Liver (tissue), 9 donors: ENCODE results near the gene SLC35E1. TPM values are rescaled to one million over a fixed set of nuclear protein-coding genes. Genes with fewer than 3 reads are reported as not detected.

ENCODE experiments used
- DNase-seq: peaks from one replicate; pipeline ENCODE4 v3.0.0-alpha.2; 2017; ENCODE audit warnings: low spot score
- H3K27ac ChIP-seq, 2 donors: one replicate each; pipeline ENCODE4 v1.7.0; 2013; ENCODE audit warnings: inconsistent platforms in 2 of 2, low read length in 2 of 2, control low read depth in 1 of 2, low read depth in 1 of 2, mild to moderate bottlenecking in 1 of 2
- H3K27me3 ChIP-seq, 4 donors: one replicate each; pipeline versions ENCODE4 v1.6.1 to v1.7.0; 2013; ENCODE audit warnings: low read length in 3 of 4, inconsistent platforms in 1 of 4, mild to moderate bottlenecking in 1 of 4, moderate library complexity in 1 of 4; ENCODE audit not compliant: control insufficient read depth in 4 of 4, insufficient read depth in 4 of 4
- H3K36me3 ChIP-seq, 4 donors: one replicate each; pipeline versions ENCODE4 v1.6.1 to v1.7.0; 2013; ENCODE audit warnings: low read length in 3 of 4, mild to moderate bottlenecking in 3 of 4, low read depth in 1 of 4, moderate library complexity in 1 of 4; ENCODE audit not compliant: control insufficient read depth in 4 of 4, insufficient read depth in 3 of 4
- H3K4me1 ChIP-seq, 4 donors: one replicate each; pipeline versions ENCODE4 v1.6.1 to v1.7.0; 2013; ENCODE audit warnings: low read length in 3 of 4, mild to moderate bottlenecking in 3 of 4, moderate library complexity in 1 of 4; ENCODE audit not compliant: control insufficient read depth in 4 of 4, insufficient read depth in 4 of 4
- H3K4me3 ChIP-seq, 3 donors: one replicate each; pipeline versions ENCODE4 v1.6.1 to v1.7.0; 2013; ENCODE audit warnings: low read length in 3 of 3, control low read depth in 1 of 3, low read depth in 1 of 3, mild to moderate bottlenecking in 1 of 3
- H3K9ac ChIP-seq, 2 donors: one replicate each; pipeline ENCODE4 v1.7.0; 2013; ENCODE audit warnings: low read length in 2 of 2, mild to moderate bottlenecking in 2 of 2, moderate library complexity in 2 of 2, control low read depth in 1 of 2, low read depth in 1 of 2
- H3K9me3 ChIP-seq, 4 donors: one replicate each; pipeline versions ENCODE4 v1.6.1 to v1.7.0; 2013; ENCODE audit warnings: low read length in 3 of 4; ENCODE audit not compliant: control insufficient read depth in 4 of 4
- EGR1 ChIP-seq, 2 donors: IDR thresholded peaks; 2 replicates each; pipeline ENCODE4 v1.6.1; 2016 to 2018; ENCODE audit warnings: antibody characterized with exemption in 2 of 2, low read depth in 2 of 2
- FOXA1 ChIP-seq: IDR thresholded peaks from 2 replicates; pipeline ENCODE4 v1.6.1; 2016; ENCODE audit warnings: antibody characterized with exemption
- FOXA2 ChIP-seq: IDR thresholded peaks from 2 replicates; pipeline ENCODE4 v1.6.1; 2016; ENCODE audit warnings: antibody characterized with exemption
- GABPA ChIP-seq, 2 donors: IDR thresholded peaks in 1 of 2; conservative IDR thresholded peaks in 1 of 2; 2 replicates each; pipeline ENCODE4 v1.6.1; 2016; ENCODE audit warnings: antibody characterized with exemption in 2 of 2, mild to moderate bottlenecking in 1 of 2, moderate library complexity in 1 of 2
- HNF4A ChIP-seq, 2 donors: conservative IDR thresholded peaks; 2 replicates each; pipeline ENCODE4 v1.6.1; 2016; ENCODE audit warnings: antibody characterized with exemption in 2 of 2, mild to moderate bottlenecking in 2 of 2
- HNF4G ChIP-seq: IDR thresholded peaks from 2 replicates; pipeline ENCODE4 v1.6.1; 2016; ENCODE audit warnings: antibody characterized with exemption
- JUND ChIP-seq, 2 donors: IDR thresholded peaks; 2 replicates each; pipeline ENCODE4 v1.6.1; 2016; ENCODE audit warnings: antibody characterized with exemption in 2 of 2
- NR2F2 ChIP-seq: IDR thresholded peaks from 2 replicates; pipeline ENCODE4 v1.6.1; 2016; ENCODE audit warnings: antibody characterized with exemption
- RAD21 ChIP-seq, 2 donors: IDR thresholded peaks; 2 replicates each; pipeline ENCODE4 v1.6.1; 2016; ENCODE audit warnings: antibody characterized with exemption in 2 of 2, mild to moderate bottlenecking in 2 of 2
- RXRA ChIP-seq, 2 donors: IDR thresholded peaks; 2 replicates each; pipeline ENCODE4 v1.6.1; 2017 to 2018; ENCODE audit warnings: antibody characterized with exemption in 2 of 2, mild to moderate bottlenecking in 1 of 2
- SP1 ChIP-seq: IDR thresholded peaks from 2 replicates; pipeline ENCODE4 v1.6.1; 2018; ENCODE audit warnings: antibody characterized with exemption, mild to moderate bottlenecking
- TAF1 ChIP-seq: conservative IDR thresholded peaks from 2 replicates; pipeline ENCODE4 v1.6.1; 2016; ENCODE audit warnings: antibody characterized with exemption, mild to moderate bottlenecking
- YY1 ChIP-seq: IDR thresholded peaks from 2 replicates; pipeline ENCODE4 v1.6.1; 2016; ENCODE audit warnings: antibody characterized with exemption, mild to moderate bottlenecking
- WGBS: extraction: QIAGEN DNeasy Blood & Tissue Kit; methylation state at CpG from one replicate; pipeline ENCODE4 v1.1.7; 2013; 5-methylcytosine and 5-hydroxymethylcytosine counted together
- polyA plus RNA-seq, 2 donors: library from polyadenylated mRNA; stranded (reverse) in 1 of 2; unstranded in 1 of 2; fragments of 200-250 nt in 1 of 2; fragments of >200 nt in 1 of 2; fragmentation: Nextera tagmentation in 1 of 2; extraction: Ambion mirVana in 1 of 2; gene quantifications; one replicate each; pipeline versions ENCODE4 v1.2.1 to v1.2.3, GENCODE V29; 2013 to 2015
- total RNA-seq, 2 donors: library from RNA; depleted of rRNA; stranded (reverse); fragments of >200 nt; gene quantifications; one replicate each; pipeline ENCODE4 v1.2.3, GENCODE V29; 2014
- TF ChIP-seq, protein P1 (sequence below): IDR thresholded peaks from 2 replicates; pipeline ENCODE4 v1.6.1; 2016; ENCODE audit warnings: antibody characterized with exemption
- TF ChIP-seq, protein P2 (sequence below): IDR thresholded peaks from 2 replicates; pipeline ENCODE4 v1.6.1; 2016; ENCODE audit warnings: antibody characterized with exemption
- TF ChIP-seq, protein P3 (sequence below): IDR thresholded peaks from 2 replicates; pipeline ENCODE4 v1.6.1; 2016; ENCODE audit warnings: antibody characterized with exemption
- TF ChIP-seq, protein P4 (sequence below): IDR thresholded peaks from 2 replicates; pipeline ENCODE4 v1.6.1; 2016; ENCODE audit warnings: antibody characterized with exemption, mild to moderate bottlenecking
- TF ChIP-seq, protein P5 (sequence below): fragments of 150-350 bp; IDR thresholded peaks from 2 replicates; pipeline ENCODE4 v1.5.1; 2017; ENCODE audit warnings: improper control_type of control experiment, low read depth, low read length; ENCODE audit not compliant: missing input control
- donor health status: healthy.
- donor health status: healthy.
- donor health status: healthy.
- donor health status: healthy.
- donor health status: healthy.

Gene SLC35E1
- total and polyA plus RNA-seq, 4 donors = 11.2 to 20.5 (median 12.1) TPM

DNA sequence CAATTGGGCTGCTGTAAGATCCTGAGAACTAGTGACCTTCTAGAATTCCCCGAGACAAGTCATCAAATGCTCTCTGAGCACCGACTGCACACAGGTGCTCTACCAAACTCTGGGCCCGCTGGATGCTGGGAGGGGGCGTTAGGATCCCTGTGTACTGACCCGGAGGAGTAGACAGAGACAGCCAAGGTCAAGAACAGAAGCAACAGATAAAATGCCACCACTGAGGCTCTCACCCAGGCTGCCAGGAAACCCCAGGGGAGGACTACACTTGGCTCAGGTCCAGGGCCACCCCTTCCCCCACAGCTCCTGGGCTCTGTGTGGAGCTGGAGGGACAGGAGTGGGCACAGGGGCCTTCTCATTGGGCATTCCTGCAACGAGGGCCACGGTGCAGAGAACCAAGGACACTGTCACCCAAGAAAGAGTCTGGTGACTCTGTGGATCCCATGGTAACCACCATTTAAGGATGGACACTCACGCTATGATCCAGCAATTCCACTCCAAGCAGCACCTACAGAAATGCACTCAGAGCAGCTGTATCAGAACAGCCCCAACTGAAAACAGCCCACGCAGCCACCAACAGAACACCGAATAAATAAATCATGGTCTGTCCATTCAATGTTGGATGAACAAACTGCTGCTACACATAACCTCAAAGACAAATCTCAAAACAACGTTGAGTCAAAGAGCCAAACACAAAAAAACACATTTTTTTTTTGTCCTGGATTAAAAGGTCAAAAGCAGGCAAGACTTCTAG is 16.8 kb upstream of the SLC35E1 start (continued):
- TF ChIP-seq, protein P1, sequence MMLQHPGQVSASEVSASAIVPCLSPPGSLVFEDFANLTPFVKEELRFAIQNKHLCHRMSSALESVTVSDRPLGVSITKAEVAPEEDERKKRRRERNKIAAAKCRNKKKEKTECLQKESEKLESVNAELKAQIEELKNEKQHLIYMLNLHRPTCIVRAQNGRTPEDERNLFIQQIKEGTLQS = no peak
- TF ChIP-seq YY1 = no peak
- TF ChIP-seq, protein P2, sequence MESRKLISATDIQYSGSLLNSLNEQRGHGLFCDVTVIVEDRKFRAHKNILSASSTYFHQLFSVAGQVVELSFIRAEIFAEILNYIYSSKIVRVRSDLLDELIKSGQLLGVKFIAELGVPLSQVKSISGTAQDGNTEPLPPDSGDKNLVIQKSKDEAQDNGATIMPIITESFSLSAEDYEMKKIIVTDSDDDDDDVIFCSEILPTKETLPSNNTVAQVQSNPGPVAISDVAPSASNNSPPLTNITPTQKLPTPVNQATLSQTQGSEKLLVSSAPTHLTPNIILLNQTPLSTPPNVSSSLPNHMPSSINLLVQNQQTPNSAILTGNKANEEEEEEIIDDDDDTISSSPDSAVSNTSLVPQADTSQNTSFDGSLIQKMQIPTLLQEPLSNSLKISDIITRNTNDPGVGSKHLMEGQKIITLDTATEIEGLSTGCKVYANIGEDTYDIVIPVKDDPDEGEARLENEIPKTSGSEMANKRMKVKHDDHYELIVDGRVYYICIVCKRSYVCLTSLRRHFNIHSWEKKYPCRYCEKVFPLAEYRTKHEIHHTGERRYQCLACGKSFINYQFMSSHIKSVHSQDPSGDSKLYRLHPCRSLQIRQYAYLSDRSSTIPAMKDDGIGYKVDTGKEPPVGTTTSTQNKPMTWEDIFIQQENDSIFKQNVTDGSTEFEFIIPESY = no peak
- TF ChIP-seq, protein P3, sequence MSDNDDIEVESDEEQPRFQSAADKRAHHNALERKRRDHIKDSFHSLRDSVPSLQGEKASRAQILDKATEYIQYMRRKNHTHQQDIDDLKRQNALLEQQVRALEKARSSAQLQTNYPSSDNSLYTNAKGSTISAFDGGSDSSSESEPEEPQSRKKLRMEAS = no peak

DNA sequence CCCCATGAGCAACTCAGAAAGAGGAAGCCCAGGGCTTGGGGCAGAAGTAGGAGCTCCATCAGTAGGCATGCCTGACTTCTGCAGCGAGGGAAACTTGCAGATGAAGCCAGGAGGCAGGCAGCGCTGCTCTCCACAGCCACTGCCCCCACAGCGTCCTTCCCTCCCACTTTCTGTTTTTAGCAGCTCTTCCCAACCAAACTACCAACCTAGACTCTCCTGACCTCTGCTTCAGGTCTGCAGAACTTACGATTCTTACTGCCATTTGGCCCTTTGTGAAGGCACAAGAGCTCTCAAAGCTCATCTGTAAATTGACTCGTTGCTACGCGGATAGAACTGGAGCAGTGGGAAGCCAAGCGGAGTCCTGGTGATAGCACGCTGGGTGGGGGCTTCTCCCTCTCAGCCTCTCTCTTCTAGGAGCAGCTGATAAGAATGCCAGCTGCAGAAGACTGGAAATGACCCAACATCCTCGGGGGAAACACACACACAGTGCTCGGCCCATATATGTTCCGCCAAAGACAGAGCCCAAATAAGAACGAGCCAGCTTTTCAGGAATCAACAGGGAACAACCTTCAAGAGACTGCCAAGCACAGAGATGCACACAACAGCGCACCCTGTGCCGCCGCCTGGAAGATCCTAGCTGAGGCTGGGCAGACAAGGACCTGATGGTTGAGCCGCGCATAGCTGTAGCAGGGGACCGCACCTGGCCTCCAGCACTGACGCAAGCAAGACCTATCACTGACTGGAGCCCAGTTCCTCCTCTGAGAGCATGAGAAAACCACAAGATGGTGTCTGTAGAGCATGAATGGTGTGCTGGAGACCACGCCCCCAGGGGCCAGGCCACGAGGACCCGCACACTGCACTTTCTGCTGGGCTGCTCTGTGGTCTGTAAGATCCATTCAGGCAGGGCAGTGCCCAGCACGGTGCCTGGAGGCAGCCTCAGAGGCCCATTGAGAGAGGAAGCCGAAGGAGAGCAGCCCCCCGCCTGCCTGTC is 15.9 kb upstream of the SLC35E1 start:
- Histone ChIP-seq H3K4me1 (peaks cover 8 to 52% (median 27%) of the 10 kb centered on the region in 4 donors), H3K27me3 (no peaks in the 10 kb centered on the region), H3K9ac (no peak overlapping the region), H3K4me3 (no peak overlapping the region), H3K9me3 (no peaks in the 10 kb centered on the region), H3K36me3 (no peaks in the 10 kb centered on the region), H3K27ac (peak overlapping the region in 1 of 2 donors; percentile 2)
- 65% methylated on average over 26 of the region's 26 CpGs for WGBS
- TF ChIP-seq HNF4G (no peak), HNF4A (conservative IDR thresholded peaks at IDR 0.05) (no peak), GABPA (IDR thresholded peaks at IDR 0.05 in 1 of 2, conservative IDR thresholded peaks at IDR 0.05 in 1 of 2) (no peak), RXRA (IDR thresholded peaks at IDR 0.05) (no peak), FOXA1 (no peak), JUND (IDR thresholded peaks at IDR 0.05) (no peak), NR2F2 (no peak), YY1 (no peak), SP1 (no peak), FOXA2 (no peak), TAF1 (no peak), RAD21 (IDR thresholded peaks at IDR 0.05) (no peak), EGR1 (IDR thresholded peaks at IDR 0.05; ENCODE audit: low read depth in 2 of 2) (no peak)
- TF ChIP-seq, protein P4, sequence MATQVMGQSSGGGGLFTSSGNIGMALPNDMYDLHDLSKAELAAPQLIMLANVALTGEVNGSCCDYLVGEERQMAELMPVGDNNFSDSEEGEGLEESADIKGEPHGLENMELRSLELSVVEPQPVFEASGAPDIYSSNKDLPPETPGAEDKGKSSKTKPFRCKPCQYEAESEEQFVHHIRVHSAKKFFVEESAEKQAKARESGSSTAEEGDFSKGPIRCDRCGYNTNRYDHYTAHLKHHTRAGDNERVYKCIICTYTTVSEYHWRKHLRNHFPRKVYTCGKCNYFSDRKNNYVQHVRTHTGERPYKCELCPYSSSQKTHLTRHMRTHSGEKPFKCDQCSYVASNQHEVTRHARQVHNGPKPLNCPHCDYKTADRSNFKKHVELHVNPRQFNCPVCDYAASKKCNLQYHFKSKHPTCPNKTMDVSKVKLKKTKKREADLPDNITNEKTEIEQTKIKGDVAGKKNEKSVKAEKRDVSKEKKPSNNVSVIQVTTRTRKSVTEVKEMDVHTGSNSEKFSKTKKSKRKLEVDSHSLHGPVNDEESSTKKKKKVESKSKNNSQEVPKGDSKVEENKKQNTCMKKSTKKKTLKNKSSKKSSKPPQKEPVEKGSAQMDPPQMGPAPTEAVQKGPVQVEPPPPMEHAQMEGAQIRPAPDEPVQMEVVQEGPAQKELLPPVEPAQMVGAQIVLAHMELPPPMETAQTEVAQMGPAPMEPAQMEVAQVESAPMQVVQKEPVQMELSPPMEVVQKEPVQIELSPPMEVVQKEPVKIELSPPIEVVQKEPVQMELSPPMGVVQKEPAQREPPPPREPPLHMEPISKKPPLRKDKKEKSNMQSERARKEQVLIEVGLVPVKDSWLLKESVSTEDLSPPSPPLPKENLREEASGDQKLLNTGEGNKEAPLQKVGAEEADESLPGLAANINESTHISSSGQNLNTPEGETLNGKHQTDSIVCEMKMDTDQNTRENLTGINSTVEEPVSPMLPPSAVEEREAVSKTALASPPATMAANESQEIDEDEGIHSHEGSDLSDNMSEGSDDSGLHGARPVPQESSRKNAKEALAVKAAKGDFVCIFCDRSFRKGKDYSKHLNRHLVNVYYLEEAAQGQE = no peak
- TF ChIP-seq, protein P1 = no peak
- TF ChIP-seq, protein P3 = no peak
- TF ChIP-seq, protein P2 = no peak
- TF ChIP-seq, protein P5, sequence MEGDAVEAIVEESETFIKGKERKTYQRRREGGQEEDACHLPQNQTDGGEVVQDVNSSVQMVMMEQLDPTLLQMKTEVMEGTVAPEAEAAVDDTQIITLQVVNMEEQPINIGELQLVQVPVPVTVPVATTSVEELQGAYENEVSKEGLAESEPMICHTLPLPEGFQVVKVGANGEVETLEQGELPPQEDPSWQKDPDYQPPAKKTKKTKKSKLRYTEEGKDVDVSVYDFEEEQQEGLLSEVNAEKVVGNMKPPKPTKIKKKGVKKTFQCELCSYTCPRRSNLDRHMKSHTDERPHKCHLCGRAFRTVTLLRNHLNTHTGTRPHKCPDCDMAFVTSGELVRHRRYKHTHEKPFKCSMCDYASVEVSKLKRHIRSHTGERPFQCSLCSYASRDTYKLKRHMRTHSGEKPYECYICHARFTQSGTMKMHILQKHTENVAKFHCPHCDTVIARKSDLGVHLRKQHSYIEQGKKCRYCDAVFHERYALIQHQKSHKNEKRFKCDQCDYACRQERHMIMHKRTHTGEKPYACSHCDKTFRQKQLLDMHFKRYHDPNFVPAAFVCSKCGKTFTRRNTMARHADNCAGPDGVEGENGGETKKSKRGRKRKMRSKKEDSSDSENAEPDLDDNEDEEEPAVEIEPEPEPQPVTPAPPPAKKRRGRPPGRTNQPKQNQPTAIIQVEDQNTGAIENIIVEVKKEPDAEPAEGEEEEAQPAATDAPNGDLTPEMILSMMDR = no peak
- no peak for DNase-seq
